GM19372 (cell line): ENCODE data around the gene L1CAM.
A peak's percentile ranks its signal among the peaks of the same experiment; 100 is the strongest.

ENCODE experiments used
- ATAC-seq: cut with Tn5 transposase; IDR thresholded peaks from one replicate; pipeline ENCODE4 v1.9.1; 2021; ENCODE audit warnings: mild to moderate bottlenecking, low read depth, moderate library complexity; ENCODE audit not compliant: unreplicated experiment

L1CAM gene

DNA sequence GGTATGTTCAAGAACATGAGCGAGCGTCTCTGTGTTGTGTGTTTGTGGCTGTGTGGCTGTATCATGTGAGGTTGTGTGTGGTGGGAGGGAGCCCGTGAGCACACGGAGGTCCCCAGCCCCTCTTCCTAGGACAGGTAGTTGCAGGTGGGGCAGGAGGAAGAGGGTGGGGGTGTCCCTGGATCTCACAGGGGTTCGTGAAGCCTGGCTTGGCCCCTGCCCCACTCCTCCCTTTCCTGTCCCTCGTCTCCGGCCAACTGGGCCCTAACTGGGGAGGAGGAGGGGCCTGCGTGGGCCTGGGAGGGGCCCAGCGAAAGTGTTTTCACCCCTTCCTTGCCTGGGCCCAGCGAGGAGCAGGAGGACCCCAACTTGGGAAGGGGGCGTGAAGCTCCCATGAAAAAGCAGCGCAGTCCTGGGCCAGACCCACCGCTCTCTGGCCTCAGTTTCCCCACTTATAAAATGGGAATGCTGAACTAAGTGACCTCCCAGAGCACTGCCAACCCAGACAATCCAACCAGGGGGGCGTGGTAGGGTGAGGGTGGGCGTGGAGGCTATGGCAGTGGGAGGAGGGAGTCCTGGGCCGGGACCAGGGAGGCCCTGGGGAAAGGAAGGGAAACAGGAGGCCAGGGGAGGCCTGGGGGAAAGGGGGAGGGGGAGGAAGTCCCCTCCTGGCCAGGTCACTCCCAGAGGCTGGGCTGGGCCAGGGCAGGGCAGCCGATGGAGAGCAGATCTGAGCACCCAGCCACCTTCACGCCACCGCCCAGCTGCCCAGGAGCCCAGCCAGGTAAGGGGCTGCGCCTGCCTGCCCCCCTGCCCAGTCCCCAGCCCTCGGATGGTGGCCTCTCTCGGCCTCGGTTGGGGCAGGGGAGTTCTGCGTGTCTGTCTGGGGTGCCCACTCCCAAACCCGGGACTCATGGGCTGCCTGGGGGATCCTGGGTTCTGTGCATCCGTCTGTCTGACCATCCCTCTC, 18.3 kb upstream of the L1CAM start, which contains the start of gene AVPR2:
Gene AVPR2 (plus strand): TSS at position 683 of the 967 bp plus-strand sequence. CDS start 473 bp downstream, outside the sequence.
- no peak for ATAC-seq

DNA sequence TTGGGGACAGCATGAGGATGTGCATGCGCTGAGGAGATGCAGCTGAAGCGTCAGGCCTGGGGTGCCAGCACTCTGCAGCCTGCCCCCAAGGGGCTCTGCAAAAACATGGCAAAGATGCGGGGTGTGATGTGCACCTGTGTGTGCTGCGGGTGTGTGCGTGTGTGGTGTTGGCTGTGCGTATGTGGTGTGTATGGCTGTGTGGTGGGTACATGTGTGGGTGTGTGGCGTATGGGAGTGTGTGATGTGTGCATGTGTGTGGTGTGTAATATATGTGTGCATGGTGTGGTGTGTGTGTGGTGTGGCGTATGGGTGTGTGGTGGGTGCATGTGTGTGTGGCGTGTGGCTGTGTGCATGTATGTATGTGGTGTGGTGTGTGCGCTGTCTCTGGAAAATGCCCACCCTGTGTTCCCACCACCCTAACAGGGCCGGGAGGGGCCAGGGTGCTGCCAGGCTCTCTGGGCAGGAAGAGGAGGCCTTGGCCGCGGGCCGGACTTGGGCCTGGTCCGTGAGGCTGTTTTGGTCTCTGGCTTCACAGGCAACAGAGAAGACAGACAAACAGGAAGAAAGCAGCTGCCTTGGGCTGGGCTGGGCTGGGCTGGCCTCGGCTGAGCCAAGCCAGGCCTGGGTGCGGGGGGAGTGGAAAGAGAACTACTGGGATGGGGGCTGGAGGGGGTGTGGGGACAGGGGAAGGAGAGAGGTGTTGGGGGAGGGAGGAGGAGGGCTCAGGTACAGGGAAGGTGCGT, 17.4 kb upstream of the L1CAM start:
- ATAC-seq = no peak

DNA sequence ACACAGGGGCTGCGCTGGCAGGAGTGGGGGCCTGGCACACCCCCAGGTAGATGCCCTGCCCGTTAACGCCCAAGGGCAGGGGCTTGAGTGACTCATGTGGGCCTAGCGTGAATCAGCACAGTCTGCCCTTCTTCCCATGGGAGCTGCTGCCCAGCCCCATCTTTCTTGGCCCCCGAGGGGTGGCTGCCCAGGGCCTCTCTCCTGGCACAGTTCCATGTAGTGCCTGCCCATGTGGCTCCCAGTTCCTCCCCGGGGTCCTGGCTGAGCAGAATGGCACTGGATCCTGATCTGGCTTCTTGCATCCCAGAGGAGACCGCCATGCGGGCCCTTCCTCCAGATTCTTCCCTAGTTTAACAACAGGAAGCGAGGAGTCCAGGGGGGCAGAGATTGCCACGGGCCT, 16.4 kb upstream of the L1CAM start:
- no peak for ATAC-seq

DNA sequence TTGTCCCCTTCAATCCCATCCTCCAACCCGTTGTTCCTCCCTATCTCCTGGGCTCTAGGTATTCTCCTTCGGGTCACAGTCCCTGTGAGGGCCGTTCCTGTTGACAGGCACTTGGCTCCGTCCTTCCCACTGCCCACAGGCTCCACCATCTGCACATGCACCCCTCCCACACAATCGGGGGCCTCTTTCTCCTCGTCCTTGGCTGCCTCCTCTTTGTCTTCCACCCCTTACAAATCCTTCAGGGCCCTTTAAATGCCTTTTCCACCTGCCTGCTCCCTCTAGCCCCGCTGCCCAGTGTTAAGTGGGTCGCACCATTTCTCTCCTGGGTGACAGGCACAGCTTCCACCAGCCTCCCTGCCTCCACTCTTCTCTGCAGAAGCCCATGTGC, 15.8 kb upstream of the L1CAM start:
- no peak for ATAC-seq

DNA sequence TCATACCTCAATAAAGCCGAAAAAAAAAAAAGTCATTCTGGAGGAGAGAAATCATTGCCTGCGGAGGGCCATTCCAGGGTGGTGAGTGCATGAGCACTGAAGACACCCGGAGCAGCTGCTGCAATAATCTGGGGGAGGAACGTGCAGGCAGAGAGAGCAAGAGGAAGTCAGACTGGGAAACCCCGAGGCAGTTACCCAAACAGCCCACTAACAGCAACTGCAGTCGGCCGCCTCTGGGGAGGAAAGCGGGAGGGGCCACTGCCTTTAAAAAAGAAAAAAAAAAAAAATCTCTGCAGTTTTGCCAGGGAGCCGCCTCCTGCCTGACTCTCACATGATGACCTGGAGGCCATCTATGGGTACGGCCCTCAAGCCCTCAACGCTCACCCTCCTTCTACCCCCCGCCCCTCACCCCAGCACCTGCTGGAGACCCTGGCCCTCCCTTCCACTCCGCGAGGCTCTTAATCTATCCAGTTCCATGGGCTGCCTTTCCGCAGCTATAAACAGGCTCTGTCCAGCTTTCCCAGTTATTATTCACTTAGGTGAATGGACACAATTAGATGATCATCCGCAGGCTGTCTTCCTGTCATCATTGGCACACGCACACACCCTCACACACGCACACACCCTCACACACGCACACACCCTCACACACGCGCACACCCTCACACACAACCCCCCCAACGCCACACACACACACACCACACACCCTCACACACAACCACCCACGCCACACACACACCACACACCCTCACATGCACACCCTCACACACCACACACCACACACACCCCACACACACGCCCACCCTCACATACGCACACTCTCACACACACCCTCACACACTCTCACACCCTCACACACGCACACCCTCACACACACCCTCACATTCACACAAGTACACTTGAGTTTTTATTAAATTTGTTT, 15.1 kb upstream of the L1CAM start:
- peak; percentile 64 for ATAC-seq

DNA sequence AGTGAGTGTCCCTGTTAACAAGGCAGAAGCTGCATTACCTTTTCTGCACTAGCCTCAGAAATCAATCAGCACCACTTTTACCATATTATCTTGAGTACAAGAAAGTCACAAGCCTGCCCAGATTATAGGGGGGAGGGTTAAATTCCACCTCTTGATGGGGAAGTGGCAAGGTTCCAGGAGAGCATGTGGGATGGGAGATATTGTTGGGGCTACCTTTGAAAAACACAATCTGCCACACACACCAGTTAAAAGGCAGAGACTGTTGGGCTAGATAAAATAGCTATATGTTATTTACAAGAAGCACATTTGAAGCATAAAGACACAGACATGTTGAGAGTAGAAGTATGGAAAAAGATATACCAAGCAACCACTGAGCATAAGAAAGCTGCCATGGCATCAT, 11.9 kb upstream of the L1CAM start:
- no peak for ATAC-seq

DNA sequence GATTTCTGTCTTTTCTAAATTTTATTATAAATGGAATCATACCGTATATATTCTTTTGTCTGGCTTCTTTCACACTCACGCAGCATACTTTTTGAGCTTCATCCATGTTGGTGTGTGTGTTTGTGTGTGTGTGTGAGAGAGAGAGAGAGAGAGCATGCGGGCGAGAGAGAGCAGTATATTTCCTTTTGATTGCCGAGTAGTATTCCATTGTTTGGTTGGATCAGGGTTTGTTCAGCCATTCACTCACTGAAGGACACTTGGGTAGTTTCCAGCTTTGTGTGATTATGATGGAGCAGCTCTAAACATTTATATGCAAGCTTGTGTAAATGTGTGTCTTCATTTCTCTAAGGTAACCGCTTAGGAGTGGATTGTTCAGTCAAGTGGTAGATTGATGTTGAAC, 3.1 kb upstream of the L1CAM start:
- no peak for ATAC-seq

DNA sequence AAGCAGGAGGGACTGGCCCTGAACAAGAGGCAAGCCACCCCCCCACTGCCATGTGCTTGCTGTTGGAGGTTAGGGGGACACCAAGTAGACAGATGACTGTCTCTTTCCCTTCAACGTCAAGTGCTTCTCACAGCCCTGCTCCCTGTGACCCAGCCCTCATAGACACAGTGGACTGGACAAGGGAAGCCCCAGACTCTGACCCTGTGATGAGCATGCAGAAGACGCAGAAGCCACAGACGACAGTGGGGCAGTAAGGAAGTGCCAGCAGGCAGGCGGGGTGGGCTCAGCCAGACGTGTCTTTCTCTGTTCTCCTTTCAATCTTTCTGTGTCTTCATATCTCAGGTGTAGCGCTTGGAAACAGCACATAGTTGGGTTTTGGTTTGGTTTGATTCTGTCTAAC, 2.4 kb upstream of the L1CAM start:
- ATAC-seq = no peak

DNA sequence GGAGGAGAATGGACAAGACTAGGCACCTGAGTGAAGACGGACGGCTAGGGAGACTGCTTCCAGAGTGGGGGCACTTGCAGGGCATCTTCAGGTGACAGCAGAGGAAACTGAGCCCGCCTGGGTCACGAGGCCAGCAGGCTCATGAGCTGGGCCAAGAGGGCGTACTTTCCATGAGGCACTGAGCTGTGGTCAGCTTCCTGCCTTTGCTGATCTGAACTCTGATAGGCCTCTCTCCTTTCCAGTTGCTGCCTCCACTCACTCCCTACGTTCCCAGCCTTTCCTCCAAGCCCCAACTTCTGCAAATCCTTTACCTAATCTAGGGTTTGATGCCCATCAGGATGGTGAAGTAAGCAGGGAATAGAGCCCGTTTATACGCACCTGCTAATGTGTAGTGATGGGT, 1.4 kb upstream of the L1CAM start:
- no peak for ATAC-seq

DNA sequence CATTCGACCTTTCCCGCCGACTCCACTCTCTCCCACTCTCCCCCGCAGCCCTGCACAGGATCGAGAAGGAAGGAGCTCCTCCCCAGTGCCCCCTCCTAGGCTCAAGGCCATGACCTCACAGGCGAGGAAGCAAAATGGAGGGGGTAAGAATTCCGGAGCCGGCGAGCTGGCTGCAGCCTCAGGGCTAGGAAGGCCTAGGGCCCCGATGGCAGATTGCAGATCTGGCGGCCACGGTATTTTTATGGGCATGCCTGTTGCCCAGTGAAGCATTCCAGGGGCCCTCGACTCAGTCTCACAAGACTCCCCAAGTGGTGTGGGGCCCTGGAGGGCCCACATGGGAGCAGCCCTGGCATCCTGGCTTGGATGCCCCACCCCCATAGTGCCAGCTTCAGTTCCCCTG, 942 bp upstream of the L1CAM start:
- ATAC-seq = no peak

DNA sequence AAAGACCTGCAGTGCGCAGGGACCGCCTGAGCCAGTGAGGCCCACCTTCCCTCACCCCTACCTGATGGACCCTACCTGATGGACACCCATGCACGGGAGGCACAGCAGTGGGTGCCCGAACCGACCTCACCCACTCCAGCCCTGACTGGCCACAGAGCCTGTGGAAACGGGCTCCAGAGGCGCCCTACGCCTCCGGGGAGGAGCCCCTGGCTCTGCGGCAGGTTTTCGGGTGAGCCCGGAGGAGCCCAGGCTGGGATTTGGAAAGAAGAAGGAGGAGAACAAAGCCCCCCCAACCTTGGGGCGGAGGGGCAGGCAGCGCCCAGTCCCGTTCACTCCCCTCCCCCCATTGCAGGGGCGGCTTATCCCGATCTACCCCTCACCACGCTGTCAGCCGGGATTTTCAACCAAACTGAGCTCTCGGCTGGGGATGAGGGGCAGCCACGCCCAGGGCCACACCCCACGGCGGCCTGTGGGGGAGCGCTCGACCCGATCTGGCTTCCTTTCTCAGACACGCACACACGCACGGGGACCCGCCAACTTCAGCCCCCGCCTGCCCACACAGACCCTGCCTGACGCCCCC, 675 bp downstream of the L1CAM start:
- ATAC-seq = no peak

DNA sequence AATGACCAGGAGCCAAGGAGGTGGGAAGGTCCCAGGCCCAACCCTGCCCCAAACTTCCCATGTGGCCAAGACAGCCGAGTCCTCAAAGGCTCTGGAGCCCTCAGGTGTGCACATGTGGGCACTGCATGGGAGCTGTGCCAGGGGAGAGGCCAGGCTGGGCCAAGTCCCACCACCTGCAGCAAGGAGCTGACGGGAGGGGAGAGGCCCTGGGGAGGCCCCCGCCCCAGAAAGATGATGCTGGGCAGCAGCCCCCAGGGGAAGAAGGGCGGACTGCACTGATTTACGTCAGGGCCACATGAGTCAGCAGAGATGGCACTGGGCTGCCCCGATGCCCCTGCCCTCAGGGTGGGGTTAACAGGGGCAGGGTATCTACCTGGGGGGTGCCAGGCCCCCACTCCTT, 1.4 kb downstream of the L1CAM start:
- no peak for ATAC-seq

DNA sequence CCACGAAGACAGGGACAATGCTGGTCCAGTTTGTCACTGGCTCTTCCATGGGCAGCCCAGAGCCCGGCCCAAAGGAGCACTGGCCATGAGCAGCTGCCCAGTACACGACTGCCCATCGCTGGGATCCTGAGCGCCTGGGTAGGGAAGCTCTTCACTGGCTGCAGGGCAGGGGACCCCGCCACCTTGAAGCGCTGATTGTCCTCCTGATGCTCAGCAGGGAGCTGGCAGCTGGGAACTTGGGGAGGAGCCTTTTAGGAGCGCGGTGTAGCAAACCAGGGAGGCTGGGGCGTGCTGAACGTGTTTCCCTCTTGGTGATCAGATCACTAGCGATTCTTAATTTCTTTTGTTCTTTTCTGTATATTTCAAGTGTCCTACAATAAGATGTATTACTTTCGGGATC, 1.8 kb downstream of the L1CAM start:
- ATAC-seq = no peak

DNA sequence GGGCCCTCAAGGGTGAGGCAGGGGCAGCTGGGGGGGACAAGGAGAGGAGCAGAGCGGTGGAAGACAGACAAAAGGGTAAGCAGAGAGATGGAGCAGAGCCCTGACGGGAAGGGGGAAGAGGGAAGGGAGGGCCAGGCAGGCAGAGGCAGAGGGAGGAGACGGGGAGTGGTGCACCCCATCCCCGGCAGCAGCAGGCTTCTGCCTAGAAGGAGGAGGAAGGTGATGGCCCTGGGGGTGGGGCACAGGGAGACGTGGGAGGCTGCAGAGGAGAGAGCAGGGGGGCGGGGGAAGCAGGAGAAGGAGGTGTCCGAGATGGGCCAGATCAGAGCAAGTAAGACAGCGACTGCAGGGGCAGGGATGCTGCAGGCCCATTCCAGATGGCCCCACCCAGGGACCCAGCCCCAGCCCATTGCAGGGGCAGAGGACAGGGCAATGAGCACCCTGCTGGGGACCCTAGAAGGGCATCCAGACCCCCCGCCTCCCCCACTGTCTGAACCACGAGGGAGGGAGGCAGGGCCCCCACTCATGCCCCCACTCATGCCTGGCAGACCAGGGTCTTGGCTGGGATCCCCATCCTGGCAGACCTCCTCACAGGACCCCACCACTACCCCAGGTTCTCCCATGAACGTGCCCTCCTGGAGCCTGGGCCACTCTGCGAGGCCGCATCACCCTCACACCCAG, 2.7 kb downstream of the L1CAM start:
- ATAC-seq = no peak

DNA sequence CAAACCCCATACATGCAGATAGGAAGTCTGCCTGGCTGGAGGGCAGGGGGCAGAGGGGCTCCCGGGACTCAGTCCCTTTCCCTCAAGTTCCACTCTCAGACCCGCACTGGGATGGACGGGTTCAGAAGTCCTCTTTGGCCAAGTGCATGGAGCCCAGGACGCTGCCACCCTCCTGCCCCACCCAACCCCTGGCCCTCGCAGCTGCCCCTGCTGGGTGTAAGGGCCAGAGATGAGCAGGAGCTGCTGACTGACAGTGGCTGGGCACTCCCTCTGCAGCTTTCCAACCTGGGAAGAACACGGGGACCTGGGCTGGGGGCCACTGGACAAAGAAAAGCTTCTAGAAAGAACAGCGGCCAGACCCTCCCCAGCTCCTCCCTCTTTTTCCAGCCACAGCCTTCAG, 3.4 kb downstream of the L1CAM start:
- ATAC-seq = no peak

DNA sequence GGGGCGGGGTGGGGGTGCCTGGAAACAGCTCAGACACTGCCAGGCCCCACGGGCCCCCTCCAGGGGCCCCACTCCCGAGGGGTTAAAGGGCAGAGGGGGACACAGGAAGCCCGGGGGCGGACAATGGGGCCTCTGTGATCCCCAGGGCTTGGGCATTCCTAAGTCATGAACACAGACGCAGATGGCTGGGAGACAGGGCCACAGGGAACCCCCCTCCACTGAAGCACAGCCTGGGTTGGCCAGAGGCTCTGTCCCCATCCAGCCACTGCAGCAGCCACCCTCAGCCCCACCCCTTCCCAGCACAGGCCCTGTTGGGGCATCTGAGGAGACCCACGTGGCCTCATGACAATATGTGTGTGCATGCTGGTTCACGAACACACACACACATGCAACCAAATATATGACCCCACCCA, 3.9 kb downstream of the L1CAM start:
- ATAC-seq = no peak

DNA sequence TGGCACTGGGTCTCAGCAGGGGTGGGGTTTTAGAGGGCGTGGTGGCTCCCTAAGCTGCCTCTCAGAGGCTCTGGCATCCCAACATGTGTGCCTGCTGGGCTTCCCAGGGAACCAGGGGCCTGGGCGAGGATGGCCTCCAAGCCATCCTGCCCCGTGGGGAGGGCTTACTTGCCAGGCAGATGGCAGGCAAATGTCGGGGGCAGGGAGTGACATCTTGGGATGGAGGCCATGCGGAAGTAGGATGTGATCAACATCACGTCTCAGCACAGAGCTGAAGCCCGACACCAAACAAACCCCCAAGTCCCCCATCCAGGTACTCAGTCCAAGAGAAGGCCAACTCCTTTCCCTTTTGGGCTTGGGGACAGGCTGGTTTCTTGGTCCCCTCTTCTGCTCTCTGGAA, 4.7 kb downstream of the L1CAM start:
- ATAC-seq = no peak

DNA sequence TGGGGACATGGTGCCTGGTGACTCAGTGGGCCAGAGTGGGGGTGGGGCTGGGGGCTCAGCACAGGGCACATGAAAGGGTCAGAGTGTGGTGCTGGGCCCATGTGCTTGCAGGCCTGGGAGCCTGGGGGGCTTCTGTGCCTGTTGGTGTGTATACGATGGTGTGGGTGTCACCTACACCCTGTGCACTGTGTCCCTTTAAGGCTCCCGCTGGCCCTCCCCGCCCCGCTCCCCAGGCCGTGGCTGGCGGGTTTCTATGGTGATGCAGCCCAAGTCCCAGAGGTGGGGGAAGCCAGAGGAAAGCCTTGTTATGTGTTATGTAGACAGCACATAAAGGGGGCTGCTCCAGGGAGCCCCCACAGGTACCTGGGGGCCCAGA, 5.5 kb downstream of the L1CAM start:
- ATAC-seq = no peak

DNA sequence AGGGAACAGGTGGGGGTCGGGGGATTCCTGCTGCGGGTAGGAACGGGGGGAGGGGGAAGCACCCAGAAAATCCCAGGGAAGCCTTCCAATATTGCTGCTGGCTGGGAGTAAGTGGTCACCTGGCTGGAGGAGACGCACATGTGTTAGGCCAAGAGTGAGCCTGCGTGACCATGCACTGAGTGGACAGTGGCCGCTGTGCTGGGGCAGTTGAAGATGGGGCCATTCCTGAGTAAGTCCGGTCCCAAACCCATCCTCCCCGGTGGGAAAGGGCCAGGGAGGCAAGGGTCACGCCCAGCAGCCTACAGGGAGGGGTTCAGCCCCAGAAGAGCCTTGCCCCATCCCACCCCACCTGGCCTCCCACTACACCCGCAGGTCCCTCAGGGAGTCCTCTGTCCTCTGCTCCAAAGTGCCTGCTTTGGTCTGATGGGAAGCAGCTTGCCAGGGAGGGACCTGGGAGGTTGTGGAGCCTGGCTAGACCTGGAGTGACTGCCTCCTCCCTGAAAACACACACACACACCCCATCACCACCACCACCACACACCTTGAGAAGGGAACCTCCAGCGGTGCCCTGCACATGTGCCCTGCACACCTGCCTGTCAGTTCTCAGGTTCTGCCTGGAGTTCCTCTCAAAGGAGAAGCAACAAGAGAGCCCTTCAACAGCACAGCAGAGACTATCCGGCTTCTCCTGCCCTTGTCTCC, 6.1 kb downstream of the L1CAM start:
- no peak for ATAC-seq
